Thymus (tissue), 11 donors: Measurements from ENCODE around the gene NHSL2. TPM values are rescaled to one million over a fixed set of nuclear protein-coding genes. Genes with fewer than 3 reads are reported as not detected.

Experiments used
- DNase-seq, 9 donors: peaks; one replicate each; pipeline ENCODE4 v3.0.0-alpha.2; 2013; ENCODE audit warnings: low spot score in 9 of 9, low read depth in 6 of 9, missing footprints in 1 of 9
- H3K27ac ChIP-seq, 2 donors: one replicate each; pipeline ENCODE4 v1.5.1; 2013; ENCODE audit warnings: control low read depth in 1 of 2, low read depth in 1 of 2, low read length in 1 of 2, mild to moderate bottlenecking in 1 of 2, moderate library complexity in 1 of 2
- H3K27me3 ChIP-seq, 2 donors: one replicate each; pipeline ENCODE4 v1.5.1; 2013; ENCODE audit warnings: low read length in 1 of 2; ENCODE audit not compliant: control insufficient read depth in 2 of 2, insufficient read depth in 1 of 2
- H3K36me3 ChIP-seq, 2 donors: one replicate each; pipeline ENCODE4 v1.5.1; 2013; ENCODE audit warnings: low read length in 1 of 2, mild to moderate bottlenecking in 1 of 2, moderate library complexity in 1 of 2; ENCODE audit not compliant: control insufficient read depth in 2 of 2, insufficient read depth in 2 of 2
- H3K4me1 ChIP-seq, 2 donors: one replicate each; pipeline ENCODE4 v1.5.1; 2013; ENCODE audit warnings: low read length in 2 of 2; ENCODE audit not compliant: control insufficient read depth in 2 of 2, insufficient read depth in 2 of 2
- H3K4me3 ChIP-seq, 2 donors: one replicate each; pipeline ENCODE4 v1.5.1; 2013; ENCODE audit warnings: low read length in 2 of 2, control low read depth in 1 of 2, mild to moderate bottlenecking in 1 of 2
- H3K9me3 ChIP-seq, 2 donors: one replicate each; pipeline ENCODE4 v1.5.1; 2013; ENCODE audit warnings: low read length in 1 of 2, mild to moderate bottlenecking in 1 of 2; ENCODE audit not compliant: control insufficient read depth in 2 of 2, insufficient read depth in 1 of 2
- WGBS: extraction: QIAGEN DNeasy Blood & Tissue Kit; methylation state at CpG from one replicate; pipeline ENCODE4 v1.1.7; 2013; 5-methylcytosine and 5-hydroxymethylcytosine counted together
- polyA plus RNA-seq: library from polyadenylated mRNA; stranded (reverse); fragments of 200-250 nt; gene quantifications from one replicate; pipeline ENCODE4 v1.2.3, GENCODE V29; 2013
- total RNA-seq: library from RNA; stranded (reverse); fragments of 120-200 nt; gene quantifications from one replicate; pipeline ENCODE4 v1.2.4, GENCODE V29; 2013
- donor health status: healthy.

The NHSL2 gene
- total and polyA plus RNA-seq, 2 donors: 0.80 TPM

DNA sequence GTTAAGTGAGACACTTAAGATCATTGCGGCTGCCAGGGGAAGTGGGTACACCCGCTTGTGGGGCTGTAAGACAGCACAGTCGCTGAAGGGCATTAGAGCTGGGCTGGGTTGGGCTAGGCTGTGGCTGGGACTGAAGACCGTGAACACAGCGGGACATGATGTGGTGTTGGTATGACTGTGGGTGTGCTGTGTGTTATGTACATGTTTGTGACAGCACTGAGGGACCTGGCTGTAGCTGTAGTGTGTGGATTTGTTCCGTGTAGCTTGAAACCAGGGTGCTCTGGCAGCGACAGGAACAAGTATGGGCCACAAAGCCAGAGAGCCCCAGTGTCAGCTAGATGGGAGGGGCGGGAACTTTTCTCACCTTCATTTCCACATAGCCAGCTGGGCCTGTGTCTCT is 82.1 kb downstream of the NHSL2 start:
- no peaks in the 10 kb centered on the region for H3K9me3 ChIP-seq
- DNase-seq: peak in 2 of 9 donors; percentile 8 to 36
- no peaks in the 10 kb centered on the region for H3K27me3 ChIP-seq
- 23% methylated on average over 8 of the region's 8 CpGs for WGBS
- H3K4me1 ChIP-seq: peaks cover 0 to 6% of the 10 kb centered on the region in 2 donors
- no peak overlapping the region for H3K4me3 ChIP-seq
- no peak overlapping the region for H3K27ac ChIP-seq
- no peaks in the 10 kb centered on the region for H3K36me3 ChIP-seq

DNA sequence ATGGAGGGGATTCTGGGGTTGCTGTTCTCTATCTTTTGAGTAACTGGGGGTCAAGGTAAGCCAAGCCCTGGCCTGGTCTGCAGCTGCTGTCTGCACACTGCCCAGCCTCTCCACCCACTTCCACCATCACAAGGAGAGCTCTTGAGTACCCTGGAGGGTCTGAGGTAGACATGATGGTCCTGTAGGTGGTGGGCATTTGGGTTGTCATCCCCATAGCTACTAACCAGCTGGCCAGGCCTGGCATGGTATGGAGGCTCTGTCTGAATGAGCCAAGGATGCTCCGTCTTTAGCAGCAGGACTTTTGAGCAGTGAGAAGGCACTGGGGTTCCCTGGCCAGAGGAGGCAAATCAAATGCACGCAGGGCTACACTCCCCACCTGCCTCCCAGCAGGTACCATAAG is 82.7 kb downstream of the NHSL2 start:
- Histone ChIP-seq H3K27ac (no peak overlapping the region), H3K36me3 (no peaks in the 10 kb centered on the region), H3K4me3 (no peak overlapping the region), H3K27me3 (no peaks in the 10 kb centered on the region), H3K9me3 (no peaks in the 10 kb centered on the region), H3K4me1 (peaks cover 0 to 6% of the 10 kb centered on the region in 2 donors)
- 95% methylated on average over 2 of the region's 2 CpGs for WGBS
- DNase-seq: no peak

DNA sequence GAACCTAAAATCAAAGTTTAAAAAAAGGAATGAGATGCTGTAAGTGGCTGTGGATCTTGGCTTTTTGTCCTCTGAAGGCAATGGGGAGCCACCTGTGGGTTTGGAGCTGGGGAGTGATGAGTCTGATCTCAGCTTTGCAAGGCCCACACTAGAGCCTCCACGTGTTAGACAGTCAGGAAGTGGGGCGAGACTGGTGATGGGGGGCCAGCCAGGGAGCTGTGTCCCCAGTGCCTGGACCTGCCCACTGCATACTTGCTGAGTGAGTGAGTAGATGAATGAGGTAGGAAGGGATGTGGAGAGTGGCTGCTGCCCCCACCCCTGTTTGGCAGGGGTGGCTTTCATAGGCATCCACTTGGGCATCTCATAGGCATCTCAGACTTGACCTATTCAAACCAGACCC is 84.0 kb downstream of the NHSL2 start:
- no peaks in the 10 kb centered on the region for H3K27me3 ChIP-seq
- DNase-seq: no peak
- no peak overlapping the region for H3K27ac ChIP-seq
- peaks cover 0 to 6% of the 10 kb centered on the region in 2 donors for H3K4me1 ChIP-seq
- H3K4me3 ChIP-seq: no peak overlapping the region
- no peaks in the 10 kb centered on the region for H3K9me3 ChIP-seq
- H3K36me3 ChIP-seq: no peaks in the 10 kb centered on the region
- WGBS: 84% methylated on average over 2 of the region's 2 CpGs

DNA sequence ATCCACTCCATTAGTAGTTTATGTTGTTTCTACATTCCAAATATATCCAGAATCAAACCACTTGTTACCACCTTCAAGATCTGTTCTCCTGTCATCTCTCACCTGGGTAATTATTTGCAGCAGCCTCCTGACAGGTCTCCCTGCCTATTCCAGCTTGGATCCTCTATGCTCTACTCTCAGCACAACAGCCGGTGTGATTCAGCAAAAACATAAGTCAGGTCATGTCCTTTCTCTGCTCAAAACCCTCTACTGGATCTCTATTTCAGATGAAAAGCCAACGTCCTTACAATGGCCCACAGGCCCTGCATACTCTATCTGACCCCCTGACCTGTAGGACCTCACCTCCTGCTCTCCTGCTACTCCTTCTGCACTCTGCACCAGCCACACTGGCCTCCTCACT is 84.5 kb downstream of the NHSL2 start:
- WGBS: 84% methylated on average over 2 of the region's 2 CpGs
- H3K27me3 ChIP-seq: no peaks in the 10 kb centered on the region
- H3K4me3 ChIP-seq: no peak overlapping the region
- H3K36me3 ChIP-seq: no peaks in the 10 kb centered on the region
- H3K4me1 ChIP-seq: peaks cover 0 to 6% of the 10 kb centered on the region in 2 donors
- H3K9me3 ChIP-seq: no peaks in the 10 kb centered on the region
- DNase-seq: no peak
- H3K27ac ChIP-seq: no peak overlapping the region

DNA sequence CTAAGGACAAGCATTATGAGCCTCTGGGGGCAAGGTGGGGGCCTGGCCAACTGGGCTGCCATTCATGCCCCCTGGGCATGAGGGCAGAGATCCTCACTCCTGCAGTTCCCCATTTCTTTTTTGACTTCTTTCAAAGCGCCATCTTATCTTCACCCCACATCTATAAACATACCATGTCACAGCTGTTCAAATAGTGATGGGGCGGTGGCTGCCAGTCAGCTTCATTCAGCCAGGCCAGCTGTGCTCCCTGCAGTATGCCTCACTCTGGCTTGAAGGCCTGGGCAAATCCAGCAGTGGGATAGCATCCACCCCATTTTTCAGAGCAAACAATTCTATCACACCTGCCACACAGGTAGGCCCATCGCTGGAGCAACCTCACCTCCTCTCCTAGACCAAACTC is 85.5 kb downstream of the NHSL2 start:
- no peaks in the 10 kb centered on the region for H3K36me3 ChIP-seq
- no peaks in the 10 kb centered on the region for H3K27me3 ChIP-seq
- no peak overlapping the region for H3K27ac ChIP-seq
- H3K9me3 ChIP-seq: no peaks in the 10 kb centered on the region
- peaks cover 0 to 6% of the 10 kb centered on the region in 2 donors for H3K4me1 ChIP-seq
- WGBS: 48% methylated on average over 3 of the region's 3 CpGs
- no peak overlapping the region for H3K4me3 ChIP-seq
- DNase-seq: peak in 1 of 9 donors; percentile 26

DNA sequence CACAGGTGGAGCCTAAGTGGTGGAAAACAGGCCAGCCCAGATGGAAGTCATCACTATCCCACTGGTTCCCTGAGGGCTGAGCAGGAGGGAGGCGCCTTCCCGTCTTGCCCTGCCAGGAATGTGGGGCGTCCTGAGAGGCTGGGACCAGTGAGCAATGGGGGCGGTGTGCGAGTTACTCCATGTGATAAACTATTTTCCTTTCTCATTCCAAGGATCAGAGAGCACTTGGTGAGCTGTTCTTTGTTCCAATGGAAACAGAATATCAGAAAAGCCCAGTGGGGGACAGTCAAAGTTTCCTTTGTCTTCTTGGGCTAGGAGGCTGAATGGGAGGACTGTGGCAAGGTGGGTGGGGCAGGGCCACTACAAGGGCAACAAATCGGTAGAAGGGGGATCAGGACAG is 86.2 kb downstream of the NHSL2 start:
- Histone ChIP-seq H3K4me3 (no peak overlapping the region), H3K9me3 (no peaks in the 10 kb centered on the region), H3K27ac (no peak overlapping the region), H3K27me3 (no peaks in the 10 kb centered on the region), H3K36me3 (no peaks in the 10 kb centered on the region), H3K4me1 (peaks cover 0 to 6% of the 10 kb centered on the region in 2 donors)
- DNase-seq: no peak
- WGBS: 99% methylated on average over 6 of the region's 6 CpGs

DNA sequence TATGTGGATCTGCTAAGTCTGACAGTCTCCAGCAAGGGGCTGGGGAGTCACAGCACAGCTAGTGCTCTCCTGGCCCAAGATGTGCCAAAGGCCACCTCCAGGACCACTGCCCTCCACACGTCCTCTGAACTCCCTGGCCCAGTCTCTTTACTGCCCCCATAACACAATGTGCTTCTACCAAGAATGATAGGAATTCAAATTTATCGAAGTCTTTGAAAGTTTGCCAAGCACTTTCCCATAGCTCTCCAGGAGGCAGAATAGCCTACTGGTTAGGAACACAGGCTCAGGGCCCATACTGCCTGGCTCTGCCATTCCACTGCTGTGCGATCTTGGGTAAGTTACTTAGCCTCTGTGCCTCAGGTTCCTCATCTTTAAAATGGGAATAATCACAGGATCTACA is 86.7 kb downstream of the NHSL2 start:
- Histone ChIP-seq H3K36me3 (no peaks in the 10 kb centered on the region), H3K27ac (no peak overlapping the region), H3K27me3 (no peaks in the 10 kb centered on the region), H3K4me1 (peaks cover 0 to 6% of the 10 kb centered on the region in 2 donors), H3K4me3 (no peak overlapping the region), H3K9me3 (no peaks in the 10 kb centered on the region)
- 99% methylated on average over 3 of the region's 3 CpGs for WGBS
- no peak for DNase-seq

DNA sequence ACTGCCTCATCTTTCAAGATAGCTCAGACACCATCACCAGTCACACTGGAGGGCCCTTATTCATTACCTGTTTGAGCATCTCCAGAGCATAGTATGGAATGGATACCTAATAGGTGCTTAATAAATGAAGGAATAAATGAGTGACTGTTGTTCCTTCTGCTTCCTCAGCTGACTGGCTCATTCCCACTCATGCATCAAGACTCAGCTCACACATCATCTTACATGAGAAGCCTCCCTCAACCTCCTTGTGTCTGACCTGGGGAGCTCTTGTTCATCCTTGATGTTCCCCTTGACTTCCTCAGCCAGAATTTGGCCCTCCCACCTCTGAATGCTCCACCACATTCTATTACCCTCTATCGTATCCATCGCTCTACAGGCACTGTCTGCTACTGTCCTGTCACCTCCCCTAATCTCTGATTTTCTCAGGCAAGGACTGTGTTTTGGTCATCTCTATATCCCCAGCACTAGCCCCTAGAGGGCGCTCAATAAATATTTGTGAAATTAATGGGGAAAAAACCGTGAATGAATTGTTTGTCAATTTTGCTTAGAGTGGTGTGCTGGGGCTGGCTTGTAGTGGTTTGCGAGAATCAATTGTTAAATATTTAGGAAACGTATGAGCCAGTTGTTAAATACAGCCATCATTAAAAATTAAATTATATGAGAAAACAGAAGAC is 88.3 kb downstream of the NHSL2 start:
- Histone ChIP-seq H3K36me3 (no peaks in the 10 kb centered on the region), H3K4me3 (no peak overlapping the region), H3K27ac (no peak overlapping the region), H3K9me3 (no peaks in the 10 kb centered on the region), H3K4me1 (no peaks in the 10 kb centered on the region), H3K27me3 (no peaks in the 10 kb centered on the region)
- 33% methylated on average over 6 of the region's 6 CpGs for WGBS
- DNase-seq: peak in 1 of 9 donors; percentile 33

DNA sequence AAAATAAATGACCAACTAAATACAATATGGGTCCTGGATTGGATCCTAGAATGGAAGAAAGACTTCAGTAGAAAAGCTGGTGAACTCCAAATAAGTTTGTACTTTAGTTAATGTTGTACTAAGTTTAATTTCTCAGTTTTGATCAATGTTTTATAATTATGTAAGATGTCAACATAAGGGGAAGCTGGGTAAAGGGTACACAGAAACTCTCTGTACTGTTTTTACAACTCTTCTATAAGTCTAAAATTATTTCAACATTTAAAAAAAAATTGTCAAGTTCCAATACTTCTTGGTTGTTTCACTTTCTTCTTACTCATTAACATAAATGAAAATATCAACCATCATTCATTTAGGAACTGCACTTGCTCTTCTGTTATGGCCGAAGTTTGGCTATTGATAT is 88.9 kb downstream of the NHSL2 start:
- Histone ChIP-seq H3K9me3 (no peaks in the 10 kb centered on the region), H3K27me3 (no peaks in the 10 kb centered on the region), H3K4me3 (no peak overlapping the region), H3K36me3 (no peaks in the 10 kb centered on the region), H3K4me1 (no peaks in the 10 kb centered on the region), H3K27ac (no peak overlapping the region)
- no peak for DNase-seq
- WGBS: 96% methylated on average over 1 of the region's 1 CpG
